ENCODE data around the gene SYK.
"Not testable (repeated sequence)": the region's sequence is repeated elsewhere in the genome, so short reads cannot be mapped to it uniquely, and the experiment has no call there.

SYK gene

GRCh38 chr9:90795871-90796317 lies 5.7 kb upstream of the SYK start:
- DNase-seq (ENCODE audit: low read depth, low spot score) = no peak

DNA sequence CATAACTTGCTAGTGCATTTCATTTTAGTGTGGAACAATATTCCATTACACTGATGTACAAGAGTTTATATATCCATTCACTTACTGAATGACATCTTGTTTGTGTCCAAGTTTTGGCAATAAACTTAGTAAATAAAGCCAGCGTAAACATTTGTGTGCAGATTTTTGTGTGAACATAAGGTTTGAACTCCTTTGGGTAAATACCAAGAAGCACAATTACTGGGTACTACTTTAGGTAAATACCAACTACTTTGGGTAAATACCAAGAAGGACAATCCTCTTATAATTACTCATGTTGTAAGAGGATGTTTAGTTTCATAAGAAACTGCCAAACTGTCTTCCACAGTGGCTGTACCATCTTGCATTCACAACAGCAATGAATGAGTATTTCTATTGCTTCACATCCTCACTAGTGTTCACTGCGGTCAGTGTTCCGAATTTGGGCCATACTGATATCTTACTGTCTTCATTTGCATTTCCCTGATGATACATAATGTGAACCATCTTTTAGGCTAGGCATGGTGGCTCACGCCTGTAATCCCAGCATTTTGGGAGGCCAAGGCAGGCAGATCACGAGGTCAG lies 2.3 kb upstream of the SYK start:
- no peak for DNase-seq (ENCODE audit: low read depth, low spot score)

DNA sequence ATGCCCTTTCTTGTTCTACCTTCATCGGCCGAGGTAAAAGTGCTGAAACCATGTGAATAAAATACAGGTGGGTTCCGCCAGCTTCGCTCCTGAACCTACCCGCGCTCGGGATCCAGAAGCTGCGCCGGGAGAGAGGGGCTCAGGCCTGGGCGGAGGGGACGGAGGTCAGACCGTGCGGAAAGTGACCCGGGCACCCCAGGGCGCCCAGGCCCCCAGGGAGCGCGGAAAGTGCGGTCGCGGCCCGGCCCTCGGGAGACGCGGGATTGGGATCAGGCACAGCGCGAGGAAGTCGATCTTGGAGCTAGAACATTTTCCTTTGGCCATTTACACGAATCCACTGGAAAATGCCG lies 329 bp downstream of the SYK start:
- no peak for DNase-seq (ENCODE audit: low read depth, low spot score)

- no peak for DNase-seq (ENCODE audit: low read depth, low spot score)
These were observed 867 bp downstream of the SYK start for GRCh38 chr9:90802386-90802985.

DNA sequence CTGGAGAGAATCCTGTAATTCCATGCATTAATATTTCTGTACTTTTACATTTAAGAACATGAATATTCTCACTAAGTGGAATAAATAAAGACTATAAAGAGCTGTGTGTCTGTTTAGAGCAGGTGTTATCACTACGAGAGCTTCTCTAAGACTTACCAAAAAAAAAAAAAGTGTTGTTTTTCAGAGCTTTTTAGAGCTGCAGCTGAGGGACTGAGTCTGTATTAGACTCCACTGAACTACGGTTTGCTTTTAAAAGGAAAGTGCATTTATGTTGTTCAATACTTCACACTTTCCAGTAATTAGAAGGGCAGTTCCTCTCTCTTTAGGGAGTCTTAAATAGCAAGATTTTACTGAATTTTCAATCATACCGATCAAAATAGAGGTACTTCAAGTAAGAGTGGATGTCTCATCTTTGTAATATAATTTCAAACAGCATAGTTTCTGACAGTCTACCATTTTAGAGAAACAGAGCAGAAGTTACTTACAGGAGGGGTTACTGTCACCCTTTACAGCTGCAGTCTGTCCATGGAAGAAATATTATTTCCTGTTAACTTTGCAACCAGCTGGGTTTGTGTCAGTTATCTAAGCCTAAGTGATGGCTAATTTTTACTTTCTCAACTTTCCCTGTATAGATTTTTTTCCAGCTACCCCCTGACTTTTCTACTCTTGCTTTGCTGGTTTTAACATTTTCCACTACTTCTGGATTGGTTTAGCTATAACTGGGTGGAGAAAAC lies 2.4 kb downstream of the SYK start:
- DNase-seq (ENCODE audit: low read depth, low spot score) = no peak

DNA sequence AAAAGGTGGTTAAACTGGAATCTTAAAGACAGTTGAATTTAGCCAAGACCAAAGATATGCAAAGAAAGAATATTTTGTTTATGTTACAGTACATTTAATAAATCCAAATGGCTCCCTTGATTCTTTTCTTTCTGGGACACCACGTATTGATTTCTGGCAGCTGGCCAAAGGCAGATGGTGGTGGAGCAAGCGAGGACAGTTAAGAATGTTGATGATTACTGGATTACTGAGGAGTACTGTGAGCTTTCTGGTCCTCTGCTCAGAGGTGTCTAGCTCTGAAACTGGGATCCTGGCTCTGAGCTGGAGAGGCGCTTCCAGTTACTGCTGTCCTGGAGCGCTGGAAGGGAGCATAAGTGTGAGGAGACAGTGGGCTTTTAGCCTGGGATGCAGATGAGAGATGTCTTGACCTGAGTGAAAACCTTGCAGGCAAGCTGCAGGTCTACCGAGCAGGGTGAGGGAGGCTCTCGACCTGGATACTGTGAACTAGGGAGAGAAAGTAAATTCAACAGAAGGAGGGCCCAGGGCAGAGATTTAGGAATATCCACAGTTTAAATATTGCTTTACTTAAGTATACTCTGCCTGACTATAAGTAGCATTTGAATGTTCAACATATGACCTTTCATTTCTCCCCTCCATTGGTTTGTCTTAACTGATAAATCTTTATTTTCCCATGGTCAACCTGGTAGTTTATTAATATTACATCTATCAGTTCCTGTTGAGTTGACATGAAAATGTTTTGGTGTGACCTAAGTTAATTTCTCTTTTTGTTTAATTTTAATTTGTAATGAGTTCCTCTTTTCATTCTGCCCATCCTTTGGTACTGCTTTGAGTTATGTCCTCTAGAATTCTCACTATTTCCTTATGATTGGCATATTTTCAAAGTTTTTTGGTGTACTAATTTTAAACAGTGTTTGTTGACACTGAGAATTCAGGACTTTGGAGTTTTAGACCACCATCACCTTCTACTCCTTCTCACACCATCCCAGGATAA lies 3.7 kb downstream of the SYK start:
- no peak for DNase-seq (ENCODE audit: low read depth, low spot score)

GRCh38 chr9:90807006-90807405 lies 5.4 kb downstream of the SYK start:
- no peak for DNase-seq (ENCODE audit: low read depth, low spot score)

- no peak for DNase-seq (ENCODE audit: low read depth, low spot score)
These were observed 6.8 kb downstream of the SYK start for GRCh38 chr9:90808398-90808797.

GRCh38 chr9:90808890-90809685 lies 7.5 kb downstream of the SYK start:
- no peak for DNase-seq (ENCODE audit: low read depth, low spot score)

- no peak for DNase-seq (ENCODE audit: low read depth, low spot score)
These were observed 9.1 kb downstream of the SYK start for GRCh38 chr9:90810691-90811090.

DNA sequence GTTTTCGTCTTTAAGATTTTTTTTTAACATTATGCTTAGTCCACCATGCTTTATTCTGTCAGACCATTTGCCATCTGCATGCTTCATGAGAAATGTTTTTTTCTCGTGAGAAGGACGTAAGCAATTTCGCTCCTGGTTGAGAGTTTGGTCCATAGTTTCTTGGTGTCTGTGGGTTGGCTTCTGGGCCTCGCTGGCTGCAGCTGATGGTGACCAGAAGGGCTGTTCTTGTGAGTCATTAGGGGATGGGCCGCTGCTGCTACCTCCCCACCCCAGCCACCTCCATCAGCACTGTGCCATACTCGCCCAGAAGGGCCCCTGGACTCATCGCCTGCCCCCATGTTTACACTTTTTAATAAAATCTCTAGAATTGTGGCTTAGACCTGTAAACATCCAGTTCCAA lies 11.4 kb downstream of the SYK start:
- no peak for DNase-seq (ENCODE audit: low read depth, low spot score)

DNA sequence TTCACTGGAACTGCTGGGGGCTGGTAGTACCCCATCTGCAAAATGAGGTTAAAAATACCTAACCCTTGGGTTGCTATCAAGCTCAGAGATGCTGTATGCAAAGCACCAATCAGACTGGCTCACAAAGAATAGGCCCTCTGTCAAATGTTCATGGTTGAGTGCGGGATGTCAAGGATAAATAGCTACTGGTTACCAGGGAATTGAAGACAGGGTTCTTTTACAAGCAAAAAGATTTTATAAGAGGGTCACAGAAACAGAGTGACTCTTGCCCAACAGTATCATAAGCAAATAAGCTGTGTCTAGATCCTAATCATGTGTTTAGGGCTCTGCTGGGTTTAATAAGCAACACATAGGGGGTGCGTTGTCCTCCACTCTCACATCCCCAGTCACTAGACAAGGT lies 11.9 kb downstream of the SYK start:
- no peak for DNase-seq (ENCODE audit: low read depth, low spot score)

- no peak for DNase-seq (ENCODE audit: low read depth, low spot score)
These were observed 12.7 kb downstream of the SYK start for GRCh38 chr9:90814355-90814754.

GRCh38 chr9:90815183-90815943 lies 13.7 kb downstream of the SYK start:
- DNase-seq (ENCODE audit: low read depth, low spot score) = no peak

DNA sequence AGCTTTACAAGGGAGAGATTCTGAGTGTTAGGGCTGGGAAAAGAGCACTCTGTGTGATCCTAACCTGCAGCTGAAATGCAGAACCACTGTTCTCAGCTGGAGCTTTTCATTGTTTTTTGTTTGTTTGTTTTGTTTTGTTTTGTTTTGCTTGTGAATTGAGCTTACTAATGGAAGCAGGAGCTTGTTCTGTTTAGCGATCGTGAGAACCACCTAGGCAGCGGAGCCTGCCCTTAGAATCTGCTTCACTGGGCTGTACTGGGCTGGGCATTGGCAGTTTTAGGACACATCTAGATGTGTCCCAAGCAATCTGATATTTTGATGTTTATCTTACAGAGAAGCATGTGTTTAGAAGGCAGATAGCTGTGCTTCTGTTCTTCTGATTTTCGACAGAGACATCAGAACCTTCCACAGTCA lies 14.3 kb downstream of the SYK start:
- no peak for DNase-seq (ENCODE audit: low read depth, low spot score)

DNA sequence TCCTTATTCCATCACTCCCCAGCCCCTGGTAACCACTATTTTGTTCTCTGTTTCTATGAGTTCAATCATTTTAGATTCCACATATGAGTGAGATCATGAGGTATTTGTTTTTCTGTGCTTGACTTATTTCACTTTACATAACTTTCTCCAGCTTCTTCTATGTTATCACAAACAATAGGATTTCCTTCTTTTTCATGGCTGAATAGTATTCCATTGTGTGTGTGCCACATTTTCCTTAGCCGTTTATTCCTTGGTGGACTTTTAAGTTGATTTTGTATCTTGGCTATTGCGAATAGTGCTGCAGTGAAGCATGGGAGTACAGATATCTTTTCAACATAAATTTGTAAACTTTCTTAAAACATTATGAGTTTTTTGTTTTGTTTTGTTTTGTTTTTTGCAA lies 15.1 kb downstream of the SYK start:
- DNase-seq (ENCODE audit: low read depth, low spot score) = no peak

GRCh38 chr9:90818279-90818678 lies 16.7 kb downstream of the SYK start:
- no peak for DNase-seq (ENCODE audit: low read depth, low spot score)

GRCh38 chr9:90820406-90820805 lies 18.8 kb downstream of the SYK start:
- DNase-seq (ENCODE audit: low read depth, low spot score) = not testable (repeated sequence)

DNA sequence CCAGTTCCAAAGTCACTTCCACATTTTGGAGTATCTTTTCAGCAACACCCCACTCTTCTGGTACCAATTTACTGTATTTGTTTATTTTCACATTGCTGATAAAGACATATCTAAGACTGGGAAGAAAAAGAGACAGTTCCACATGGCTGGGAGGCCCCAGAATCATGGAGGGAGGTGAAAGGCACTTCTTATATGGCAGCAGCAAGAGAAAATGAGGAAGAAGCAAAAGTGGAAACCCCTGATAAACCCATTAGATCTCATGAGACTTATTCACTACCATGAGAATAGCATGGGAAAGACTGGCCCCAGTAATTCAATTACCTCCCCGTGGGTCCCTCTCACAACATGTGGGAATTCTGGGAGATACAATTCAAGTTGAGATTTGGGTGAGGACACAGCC lies 19.6 kb downstream of the SYK start:
- not testable (repeated sequence) for DNase-seq (ENCODE audit: low read depth, low spot score)

GRCh38 chr9:90821697-90822096 lies 20.1 kb downstream of the SYK start:
- DNase-seq (ENCODE audit: low read depth, low spot score) = no peak

Data from activated CD4-positive, CD25-positive, alpha-beta regulatory T cell treated with anti-CD3 and anti-CD28 coated beads, Interleukin-2, amount 50 U/mL, for 16 hours (primary cell).